ENCODE data around the gene ATAD1.
A peak's percentile ranks its signal among the peaks of the same experiment; 100 is the strongest.

Gene ATAD1

GRCh38 chr10:87724789-87725188 is 93.2 kb downstream of the ATAD1 start:
- DNase-seq (ENCODE audit: low read depth) = no peak
- H3K4me3 ChIP-seq (ENCODE audit: low read depth, low read length) = no peak overlapping the region
- TF ChIP-seq CTCF (conservative IDR thresholded peaks at IDR 0.05; ENCODE audit: low read depth, low read length) = no peak

- no peak overlapping the region for H3K4me3 ChIP-seq (ENCODE audit: low read depth, low read length)
- no peak for TF ChIP-seq CTCF (conservative IDR thresholded peaks at IDR 0.05; ENCODE audit: low read depth, low read length)
- DNase-seq (ENCODE audit: low read depth) = no peak
These were observed 94.5 kb downstream of the ATAD1 start for GRCh38 chr10:87723500-87723899.

GRCh38 chr10:87722716-87723115 is 95.3 kb downstream of the ATAD1 start:
- H3K4me3 ChIP-seq (ENCODE audit: low read depth, low read length) = no peak overlapping the region
- DNase-seq (ENCODE audit: low read depth) = no peak
- no peak for TF ChIP-seq CTCF (conservative IDR thresholded peaks at IDR 0.05; ENCODE audit: low read depth, low read length)

GRCh38 chr10:87721781-87722180 is 96.2 kb downstream of the ATAD1 start:
- no peak overlapping the region for H3K4me3 ChIP-seq (ENCODE audit: low read depth, low read length)
- no peak for TF ChIP-seq CTCF (conservative IDR thresholded peaks at IDR 0.05; ENCODE audit: low read depth, low read length)
- peak; percentile 33 for DNase-seq (ENCODE audit: low read depth)

GRCh38 chr10:87720665-87721064 is 97.4 kb downstream of the ATAD1 start:
- no peak for TF ChIP-seq CTCF (conservative IDR thresholded peaks at IDR 0.05; ENCODE audit: low read depth, low read length)
- DNase-seq (ENCODE audit: low read depth) = no peak
- no peak overlapping the region for H3K4me3 ChIP-seq (ENCODE audit: low read depth, low read length)

GRCh38 chr10:87716348-87716670 is 101.7 kb downstream of the ATAD1 start:
- DNase-seq (ENCODE audit: low read depth) = no peak
- no peak overlapping the region for H3K4me3 ChIP-seq (ENCODE audit: low read depth, low read length)
- no peak for TF ChIP-seq CTCF (conservative IDR thresholded peaks at IDR 0.05; ENCODE audit: low read depth, low read length)

- TF ChIP-seq CTCF (conservative IDR thresholded peaks at IDR 0.05; ENCODE audit: low read depth, low read length) = no peak
- no peak overlapping the region for H3K4me3 ChIP-seq (ENCODE audit: low read depth, low read length)
- DNase-seq (ENCODE audit: low read depth) = no peak
These were observed 102.3 kb downstream of the ATAD1 start for GRCh38 chr10:87715552-87716347.

Data from choroid plexus epithelial cell (primary cell).